RWPE1 (cell line): ENCODE results near the gene OGFOD3.

Experiments
- CTCF ChIA-PET: fragments of 350-600 bp; sonication (Branson Sonifier 250); formaldehyde crosslinking; extraction: SDS; loops from one replicate; lab custom pipeline; 2021; lab: Yijun Ruan, JAX
- POLR2A ChIA-PET: fragments of 400-600 bp; formaldehyde crosslinking; extraction: SDS; loops from one replicate; lab custom pipeline; 2020; ENCODE audit warnings: antibody characterized with exemption; ENCODE audit not compliant: low non-redundant PET; lab: Yijun Ruan, JAX
- DNase-seq: peaks from one replicate; pipeline ENCODE4 v3.0.0; 2012; ENCODE audit warnings: low spot score
- H3K27ac ChIP-seq: fragments of 450-650 bp; 2 replicates; pipeline ENCODE4 v1.5.1; 2017
- TF ChIP-seq, protein P1 (sequence below): fragments of 450-650 bp; conservative IDR thresholded peaks from 2 replicates; pipeline ENCODE4 v1.5.1; 2017; ENCODE audit warnings: low read depth, mild to moderate bottlenecking

The OGFOD3 gene

DNA sequence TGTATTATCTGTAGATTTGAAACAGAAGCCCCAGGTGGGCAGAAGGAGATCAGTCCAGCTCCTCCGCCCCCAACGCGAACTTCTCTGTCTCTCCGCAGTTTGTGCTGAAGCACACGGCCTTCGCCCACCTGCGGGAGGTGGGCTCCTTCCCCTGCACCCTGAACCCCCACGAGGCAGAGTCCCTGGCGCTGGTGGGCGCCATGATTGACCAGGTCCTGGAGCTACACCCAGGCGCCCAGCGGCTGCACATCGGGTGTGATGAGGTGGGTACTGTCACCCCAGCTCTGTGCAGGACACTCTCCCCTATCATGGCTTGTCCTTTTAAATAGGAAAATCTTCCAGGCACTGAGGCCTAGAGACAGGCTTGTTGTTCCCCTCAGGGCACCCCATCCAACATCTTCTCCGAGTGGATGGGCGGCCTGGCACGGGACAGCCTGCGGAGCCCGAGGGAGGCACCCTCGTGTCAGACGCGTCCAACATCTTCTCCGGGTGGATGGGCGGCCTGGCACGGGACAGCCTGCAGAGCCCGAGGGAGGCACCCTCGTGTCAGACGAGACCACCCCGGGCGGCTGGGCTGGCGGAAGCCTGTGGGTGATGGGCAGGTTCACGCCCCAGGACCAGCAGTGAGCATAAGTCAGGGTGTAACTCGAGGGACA is 15.3 kb upstream of the OGFOD3 start:
- peak overlapping the region; percentile 37 for H3K27ac ChIP-seq
- DNase-seq: no peak
- POLR2A ChIA-PET: no interaction called here
- TF ChIP-seq, protein P1, sequence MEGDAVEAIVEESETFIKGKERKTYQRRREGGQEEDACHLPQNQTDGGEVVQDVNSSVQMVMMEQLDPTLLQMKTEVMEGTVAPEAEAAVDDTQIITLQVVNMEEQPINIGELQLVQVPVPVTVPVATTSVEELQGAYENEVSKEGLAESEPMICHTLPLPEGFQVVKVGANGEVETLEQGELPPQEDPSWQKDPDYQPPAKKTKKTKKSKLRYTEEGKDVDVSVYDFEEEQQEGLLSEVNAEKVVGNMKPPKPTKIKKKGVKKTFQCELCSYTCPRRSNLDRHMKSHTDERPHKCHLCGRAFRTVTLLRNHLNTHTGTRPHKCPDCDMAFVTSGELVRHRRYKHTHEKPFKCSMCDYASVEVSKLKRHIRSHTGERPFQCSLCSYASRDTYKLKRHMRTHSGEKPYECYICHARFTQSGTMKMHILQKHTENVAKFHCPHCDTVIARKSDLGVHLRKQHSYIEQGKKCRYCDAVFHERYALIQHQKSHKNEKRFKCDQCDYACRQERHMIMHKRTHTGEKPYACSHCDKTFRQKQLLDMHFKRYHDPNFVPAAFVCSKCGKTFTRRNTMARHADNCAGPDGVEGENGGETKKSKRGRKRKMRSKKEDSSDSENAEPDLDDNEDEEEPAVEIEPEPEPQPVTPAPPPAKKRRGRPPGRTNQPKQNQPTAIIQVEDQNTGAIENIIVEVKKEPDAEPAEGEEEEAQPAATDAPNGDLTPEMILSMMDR: no peak
- CTCF ChIA-PET: no interaction called here

DNA sequence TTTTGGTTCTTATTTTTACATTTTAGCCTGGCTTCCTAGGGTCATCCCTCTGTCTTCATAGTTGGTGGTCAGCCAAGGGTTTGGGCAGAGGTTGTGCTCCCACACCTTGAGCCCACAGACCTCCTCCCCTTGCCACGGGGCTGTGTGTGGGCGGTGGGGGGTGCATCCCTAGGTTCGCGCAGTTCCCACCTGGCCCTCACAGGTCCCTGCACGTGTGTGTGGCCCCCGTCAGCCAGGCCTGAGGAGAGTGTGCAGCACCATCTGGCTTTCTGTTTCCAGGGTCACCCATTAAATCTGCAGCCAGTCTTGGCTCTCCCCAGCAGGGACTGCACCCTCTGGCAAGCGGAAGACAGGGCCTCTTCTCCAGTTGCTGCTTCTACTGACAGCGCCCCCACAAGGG is 13.6 kb upstream of the OGFOD3 start:
- POLR2A ChIA-PET: no interaction called here
- DNase-seq: no peak
- TF ChIP-seq, protein P1: no peak
- no peak overlapping the region for H3K27ac ChIP-seq
- CTCF ChIA-PET: no interaction called here

- CTCF ChIA-PET: no interaction called here
- peak overlapping the region; percentile 5; the same call in 1 of the 2 replicates for H3K27ac ChIP-seq
- POLR2A ChIA-PET: no interaction called here
Observed at GRCh38 chr17:82429824-82430223, 11.4 kb upstream of the OGFOD3 start.

GRCh38 chr17:82428546-82428945 is 10.2 kb upstream of the OGFOD3 start:
- no peak for DNase-seq
- TF ChIP-seq, protein P1: no peak
- peak overlapping the region; percentile 12; the same call in 1 of the 2 replicates for H3K27ac ChIP-seq
- POLR2A ChIA-PET: no interaction called here
- CTCF ChIA-PET: no interaction called here

More at GRCh38 chr17:82429824-82430223, 11.4 kb upstream of the OGFOD3 start:
- TF ChIP-seq, protein P1: no peak
- DNase-seq: no peak

DNA sequence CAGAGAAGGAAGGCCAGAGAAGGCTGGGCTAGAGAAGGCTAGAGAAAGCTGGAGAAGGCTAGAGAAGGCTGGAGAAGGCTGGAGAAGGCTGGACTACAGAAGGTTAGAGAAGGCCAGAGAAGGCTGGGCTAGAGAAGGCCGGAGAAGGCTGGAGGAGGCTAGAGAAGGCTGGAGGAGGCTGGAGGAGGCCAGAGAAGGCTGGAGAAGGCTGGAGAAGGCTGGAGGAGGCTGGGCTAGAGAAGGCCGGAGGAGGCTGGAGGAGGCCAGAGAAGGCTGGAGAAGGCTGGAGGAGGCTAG is 6.4 kb upstream of the OGFOD3 start:
- TF ChIP-seq, protein P1: no peak; the same call in 1 of the 2 replicates
- POLR2A ChIA-PET: no interaction called here
- CTCF ChIA-PET: no interaction called here
- DNase-seq: no peak
- H3K27ac ChIP-seq: no peak overlapping the region

DNA sequence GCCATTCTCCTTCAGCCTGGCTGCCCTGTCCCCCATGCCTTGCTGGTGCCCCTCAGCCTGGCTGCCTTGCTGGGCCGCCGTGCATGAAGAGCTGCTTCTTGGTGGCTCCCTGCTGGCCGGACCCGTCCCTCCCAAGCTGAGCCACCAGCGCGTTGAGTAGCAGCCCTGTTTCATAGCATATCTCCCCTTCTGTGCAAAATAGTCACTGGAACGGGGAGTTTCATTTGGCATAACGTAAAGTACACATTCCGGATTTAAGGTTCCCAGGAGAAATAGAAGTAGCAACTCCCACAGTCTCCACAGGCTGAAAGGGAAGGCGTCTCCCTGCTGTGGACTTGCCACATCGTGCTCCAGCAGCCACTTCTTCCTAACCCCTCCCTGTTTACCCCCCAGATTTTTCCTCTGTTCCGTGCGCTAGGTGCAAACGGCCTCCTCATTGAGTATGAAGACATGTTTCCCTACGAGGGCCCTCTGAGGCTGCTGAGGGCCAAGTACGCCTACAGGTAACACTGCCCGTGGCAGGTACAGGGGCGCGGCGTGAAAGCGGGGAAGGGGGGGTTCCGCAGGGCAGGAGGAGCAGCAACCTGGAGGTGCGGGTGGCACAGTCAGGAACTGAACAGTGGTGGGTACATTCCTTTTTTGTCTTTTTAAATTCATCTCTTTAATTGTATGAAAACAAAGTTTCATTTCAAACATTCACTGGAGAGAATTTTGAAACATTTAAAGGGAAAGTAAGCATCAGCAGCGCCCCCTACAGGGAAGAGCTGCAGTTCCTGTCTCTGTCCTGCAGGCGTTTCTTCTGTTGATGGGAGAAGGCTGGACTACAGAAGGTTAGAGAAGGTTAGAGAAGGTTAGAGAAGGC is 5.8 kb upstream of the OGFOD3 start:
- no peak for DNase-seq
- POLR2A ChIA-PET: interaction anchor here (0.5 kb wide), 1 partner anchor 23 kb away, joined by 5 read pairs; no protein-coding TSS in a partner anchor

More for the DNA sequence above, 5.8 kb upstream of the OGFOD3 start:
- CTCF ChIA-PET: no interaction called here
- no peak overlapping the region for H3K27ac ChIP-seq
- TF ChIP-seq, protein P1: peak; percentile 40
